Heart left ventricle (tissue), 16 donors: Measurements from ENCODE around the gene LGALS4. TPM values are rescaled to one million over a fixed set of nuclear protein-coding genes. Genes with fewer than 3 reads are reported as not detected.

Source experiments
- ATAC-seq, 4 donors: fragments of 200-7000 bp; cut with Tn5 transposase; one replicate each; pipeline ENCODE4 v1.9.1; 2020 to 2022; ENCODE audit warnings: moderate library complexity in 4 of 4, mild to moderate bottlenecking in 3 of 4, moderate number of reproducible peaks in 1 of 4
- DNase-seq, 5 donors: peaks; one replicate each; pipeline ENCODE4 v3.0.0-alpha.2; 2020
- H3K27ac ChIP-seq, 12 donors: fragments of 200-600 bp; sonication (generic) in 4 of 12; one replicate each; pipeline versions ENCODE4 v1.5.0 to v1.8.0; 2016 to 2022; ENCODE audit warnings: mild to moderate bottlenecking in 2 of 12
- H3K27me3 ChIP-seq, 9 donors: fragments of 200-600 bp; sonication (generic) in 2 of 9; one replicate each; pipeline versions ENCODE4 v1.5.1 to v1.8.0; 2016 to 2022; ENCODE audit warnings: mild to moderate bottlenecking in 3 of 9
- H3K36me3 ChIP-seq, 9 donors: fragments of 200-600 bp; sonication (generic) in 2 of 9; one replicate each; pipeline versions ENCODE4 v1.5.0 to v1.8.0; 2018 to 2022; ENCODE audit warnings: mild to moderate bottlenecking in 2 of 9
- H3K4me1 ChIP-seq, 12 donors: fragments of 200-600 bp; sonication (generic) in 4 of 12; one replicate each; pipeline versions ENCODE4 v1.5.0 to v1.8.0; 2016 to 2022; ENCODE audit warnings: mild to moderate bottlenecking in 3 of 12
- H3K4me3 ChIP-seq, 12 donors: fragments of 200-600 bp; sonication (generic) in 4 of 12; one replicate each; pipeline versions ENCODE4 v1.5.0 to v1.8.0; 2017 to 2022; ENCODE audit warnings: mild to moderate bottlenecking in 9 of 12, moderate library complexity in 4 of 12
- H3K9me3 ChIP-seq, 12 donors: fragments of 200-600 bp; sonication (generic) in 4 of 12; one replicate each; pipeline versions ENCODE4 v1.5.0 to v1.8.0; 2016 to 2022; ENCODE audit warnings: mild to moderate bottlenecking in 1 of 12
- POLR2A ChIP-seq, 2 donors: fragments of 450-650 bp; IDR thresholded peaks; one replicate each; pipeline ENCODE4 v1.6.1; 2017; ENCODE audit warnings: antibody characterized with exemption in 2 of 2, mild to moderate bottlenecking in 2 of 2, moderate library complexity in 2 of 2
- WGBS, 4 donors: extraction: QIAGEN DNeasy Blood & Tissue Kit in 2 of 4; methylation state at CpG; one replicate each; pipeline versions ENCODE4 v1.1.5 to v1.1.7; 2013 to 2018; 5-methylcytosine and 5-hydroxymethylcytosine counted together
- intact Hi-C, 10 donors: fragments of 100-400 bp; cut with DNase I; formaldehyde crosslinking; loops; one replicate each; pipeline versions ENCODE4 v1.11.1 to v1.14.2; 2022
- polyA plus RNA-seq, 2 donors: library from polyadenylated mRNA; stranded (reverse); fragments of 200-250 nt; gene quantifications; one replicate each; pipeline ENCODE4 v1.2.3, GENCODE V29; 2013
- total RNA-seq, 9 donors: library from RNA; depleted of rRNA in 2 of 9; stranded (reverse); fragments of >200 nt in 2 of 9; fragmentation: NEBNext Ultra II Directional in 3 of 9; extraction: Animal tissue kit (Norgen Biotek cat#: 25700) in 3 of 9; gene quantifications; one replicate each; pipeline versions ENCODE4 v1.1.0 to v1.2.4, GENCODE V29; 2016 to 2023
- TF ChIP-seq, protein P1 (sequence below), 12 donors: fragments of 200-600 bp; sonication (generic) in 4 of 12; IDR thresholded peaks; one replicate each; pipeline versions ENCODE4 v1.5.0 to v1.8.0; 2018 to 2022; ENCODE audit warnings: antibody characterized with exemption in 12 of 12, mild to moderate bottlenecking in 5 of 12
- donor health status: ischemic (EF 13 %, LVEDD 7.1; RV severe dilation, severe dysfunction).
- donor health status: healthy with polysubstance abuse.
- donor health status: DM: no; HTN: yes; CAD: no.
- donor health status: DM: no; HTN: no; CAD: no.
- donor health status: ischemic (EF 25% LVEDD 6.9; RV normal size, moderate dysfunction).
- donor health status: ischemic (EF 25% LVEDD 5.7; RV mildly dilated, moderate dysfunction).
- donor health status: healthy.
- donor health status: DM: yes; HTN: yes; CAD: no.
- donor health status: ischemic (EF 35%, LVEDD 5.7; RV mildly dilated, moderate dysfunction).
- donor health status: nonischemic (EF 11% LVEDD 7.7; RV severe dilation, severe dysfunction).
- donor health status: DM: yes; HTN: yes; CAD: no.
- donor health status: PGD.
- donor health status: ischemic (EF 29% LVEDD 5.4; RV normal size, mild dysfunction).
- donor health status: nonischemic (EF 23%, LVEDD 6.1; RV moderate dilation, normal function).

LGALS4 gene
- total and polyA plus RNA-seq, 11 donors: 0.35 to 1.3 (median 0.67) TPM; not detected in 2

- intact Hi-C loops: loop anchor here in 6 of 10 donors (1.0 to 10.0 kb wide), 5 partner anchors 17 to 225 kb away; partner anchors contain the start of genes ECH1 (in 1 of the 6), MRPS12 (in 1 of the 6) and SARS2 (in 1 of the 6)
- Histone ChIP-seq H3K36me3 (peaks cover 2 to 42% (median 35%) of the 10 kb centered on the region in 9 donors), H3K9me3 (no peaks in the 10 kb centered on the region), H3K4me1 (peaks cover 9 to 59% (median 46%) of the 10 kb centered on the region in 12 donors), H3K27me3 (no peaks in the 10 kb centered on the region), H3K27ac (peak overlapping the region; percentile 99 to 100 (median 100)), H3K4me3 (peak overlapping the region; percentile 74 to 100 (median 93))
- 0 to 1% (median 1%) methylated on average over 20 to 76 of the region's 76 CpGs for WGBS, 4 donors
- TF ChIP-seq, protein P1, sequence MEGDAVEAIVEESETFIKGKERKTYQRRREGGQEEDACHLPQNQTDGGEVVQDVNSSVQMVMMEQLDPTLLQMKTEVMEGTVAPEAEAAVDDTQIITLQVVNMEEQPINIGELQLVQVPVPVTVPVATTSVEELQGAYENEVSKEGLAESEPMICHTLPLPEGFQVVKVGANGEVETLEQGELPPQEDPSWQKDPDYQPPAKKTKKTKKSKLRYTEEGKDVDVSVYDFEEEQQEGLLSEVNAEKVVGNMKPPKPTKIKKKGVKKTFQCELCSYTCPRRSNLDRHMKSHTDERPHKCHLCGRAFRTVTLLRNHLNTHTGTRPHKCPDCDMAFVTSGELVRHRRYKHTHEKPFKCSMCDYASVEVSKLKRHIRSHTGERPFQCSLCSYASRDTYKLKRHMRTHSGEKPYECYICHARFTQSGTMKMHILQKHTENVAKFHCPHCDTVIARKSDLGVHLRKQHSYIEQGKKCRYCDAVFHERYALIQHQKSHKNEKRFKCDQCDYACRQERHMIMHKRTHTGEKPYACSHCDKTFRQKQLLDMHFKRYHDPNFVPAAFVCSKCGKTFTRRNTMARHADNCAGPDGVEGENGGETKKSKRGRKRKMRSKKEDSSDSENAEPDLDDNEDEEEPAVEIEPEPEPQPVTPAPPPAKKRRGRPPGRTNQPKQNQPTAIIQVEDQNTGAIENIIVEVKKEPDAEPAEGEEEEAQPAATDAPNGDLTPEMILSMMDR (IDR thresholded peaks at IDR 0.05): no peak
- no peak for TF ChIP-seq POLR2A (IDR thresholded peaks at IDR 0.05)
- ATAC-seq: peak in 3 of 4 donors; percentile 38 to 61 (median 57)
- peak; percentile 97 to 99 (median 98) for DNase-seq
These were observed 36.6 kb upstream of the LGALS4 start for GRCh38 chr19:38849147-38849859.

- ATAC-seq (no peak), DNase-seq (no peak)
- no peaks in the 10 kb centered on the region for H3K9me3 ChIP-seq
- no peaks in the 10 kb centered on the region for H3K27me3 ChIP-seq
- no peak for TF ChIP-seq POLR2A (IDR thresholded peaks at IDR 0.05)
- TF ChIP-seq, protein P1 (IDR thresholded peaks at IDR 0.05): no peak
- intact Hi-C loops: loop anchor here in 7 of 10 donors (1.0 to 10.0 kb wide), 6 partner anchors 16 to 224 kb away; partner anchors contain the start of genes ECH1 (in 1 of the 7), MRPS12 (in 1 of the 7) and SARS2 (in 1 of the 7)
- H3K36me3 ChIP-seq: peaks cover 2 to 50% (median 43%) of the 10 kb centered on the region in 9 donors
- 15 to 19% (median 17%) methylated on average over 22 of the region's 22 CpGs for WGBS, 4 donors
- H3K4me3 ChIP-seq: peak overlapping the region; percentile 74 to 100 (median 93)
- H3K4me1 ChIP-seq: peaks cover 9 to 59% (median 50%) of the 10 kb centered on the region in 12 donors
- peak overlapping the region in 11 of 12 donors; percentile 99 to 100 (median 100) for H3K27ac ChIP-seq
These were observed 35.8 kb upstream of the LGALS4 start for GRCh38 chr19:38848299-38849146.

GRCh38 chr19:38846097-38846496 lies 33.4 kb upstream of the LGALS4 start:
- 37 to 72% (median 62%) methylated on average over 2 of the region's 2 CpGs for WGBS, 4 donors
- TF ChIP-seq POLR2A (IDR thresholded peaks at IDR 0.05): no peak
- TF ChIP-seq, protein P1 (IDR thresholded peaks at IDR 0.05): no peak
- intact Hi-C loops: loop anchor here in 2 of 10 donors (10.0 kb wide), 2 partner anchors 111 to 221 kb away; no protein-coding TSS in a partner anchor
- ATAC-seq (no peak), DNase-seq (no peak)
- H3K27me3 ChIP-seq: no peaks in the 10 kb centered on the region
- no peak overlapping the region for H3K4me3 ChIP-seq
- no peak overlapping the region for H3K27ac ChIP-seq
- H3K4me1 ChIP-seq: peaks cover 9 to 56% (median 42%) of the 10 kb centered on the region in 12 donors
- peaks cover 2 to 75% (median 67%) of the 10 kb centered on the region in 9 donors for H3K36me3 ChIP-seq
- H3K9me3 ChIP-seq: no peaks in the 10 kb centered on the region
